Astrocyte of the cerebellum (primary cell): Measurements from ENCODE around the gene WDR54.

Experiments
- DNase-seq: peaks from one replicate; pipeline ENCODE4 v3.0.0-alpha.2; 2011; ENCODE audit warnings: low read depth
- H3K4me3 ChIP-seq: 2 replicates; pipeline ENCODE4 v1.5.1; 2011; ENCODE audit warnings: mild to moderate bottlenecking, low read depth, low read length, moderate library complexity
- CTCF ChIP-seq: IDR thresholded peaks from 2 replicates; pipeline ENCODE4 v1.5.1; 2012; ENCODE audit warnings: low read length, low read depth, moderate library complexity, mild to moderate bottlenecking; ENCODE audit errors: missing control alignments
- in situ Hi-C: cut with HindIII; loops from 2 replicates; pipeline ENCODE4 v1.10.0; 2017; ENCODE audit warnings: low sequenced_read_pairs

Gene WDR54

GRCh38 chr2:74425523-74425922 lies 4.0 kb downstream of the WDR54 start:
- H3K4me3 ChIP-seq: no peak overlapping the region
- no peak for DNase-seq
- no peak for TF ChIP-seq CTCF
- in situ Hi-C loops: no loop called here

- DNase-seq: no peak
- TF ChIP-seq CTCF: no peak
- H3K4me3 ChIP-seq: no peak overlapping the region
- in situ Hi-C loops: no loop called here
These were observed 4.7 kb downstream of the WDR54 start for GRCh38 chr2:74426181-74426758.

DNA sequence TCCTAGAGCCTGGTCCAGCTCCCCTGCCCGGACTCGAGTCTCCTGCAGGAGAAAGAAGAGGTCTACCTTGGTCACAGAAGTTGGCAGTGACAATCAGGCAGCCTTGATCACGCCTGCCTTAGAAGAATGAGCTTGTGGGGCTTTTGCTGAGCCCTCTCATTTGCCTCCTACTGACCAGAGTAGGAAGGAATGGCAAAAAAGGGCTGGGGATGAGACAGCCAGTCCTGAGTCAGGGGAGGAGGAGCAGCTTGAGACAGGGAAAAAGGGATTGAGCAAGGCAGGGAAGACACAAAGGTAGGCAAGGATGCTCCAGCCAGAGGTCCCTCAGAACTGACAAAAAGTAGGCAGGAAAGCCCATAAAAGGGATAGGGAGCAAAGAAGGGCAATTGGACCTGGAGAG lies 6.0 kb downstream of the WDR54 start:
- DNase-seq: no peak
- no peak for TF ChIP-seq CTCF
- in situ Hi-C loops: no loop called here
- H3K4me3 ChIP-seq: no peak overlapping the region

DNA sequence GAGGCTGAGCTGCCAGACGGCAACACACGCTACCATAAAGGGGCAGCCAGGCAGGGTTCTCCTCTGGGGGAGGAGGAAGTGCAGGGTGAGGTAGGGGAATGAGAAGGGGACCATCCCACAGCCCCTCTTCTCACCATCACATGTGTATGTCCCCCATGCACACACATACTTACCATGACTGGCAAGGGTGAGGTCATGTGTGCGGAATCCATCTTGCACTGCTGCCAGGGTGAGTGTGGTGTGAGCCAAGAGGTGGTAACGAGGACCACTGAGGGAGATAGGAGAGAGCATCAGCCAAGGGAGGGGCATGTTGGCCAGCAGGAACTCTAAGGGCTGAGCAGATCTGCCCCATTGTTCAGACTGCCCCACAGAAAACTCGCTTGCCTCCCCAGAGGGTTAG lies 7.1 kb downstream of the WDR54 start:
- in situ Hi-C loops: no loop called here
- no peak for TF ChIP-seq CTCF
- no peak overlapping the region for H3K4me3 ChIP-seq

GRCh38 chr2:74429487-74430451 lies 8.2 kb downstream of the WDR54 start:
- H3K4me3 ChIP-seq: no peak overlapping the region
- no peak for TF ChIP-seq CTCF
- in situ Hi-C loops: no loop called here
- DNase-seq: no peak

More for the DNA sequence above, 7.1 kb downstream of the WDR54 start:
- DNase-seq: no peak

- in situ Hi-C loops: no loop called here
- no peak overlapping the region for H3K4me3 ChIP-seq
- no peak for TF ChIP-seq CTCF
- no peak for DNase-seq
These were observed 9.0 kb downstream of the WDR54 start for GRCh38 chr2:74430502-74430901.
